Measurements from ENCODE around the gene GCFC2. TPM values are rescaled to one million over a fixed set of nuclear protein-coding genes. Genes with fewer than 3 reads are reported as not detected.
"Not testable (repeated sequence)": the region's sequence is repeated elsewhere in the genome, so short reads cannot be mapped to it uniquely, and the experiment has no call there.

The GCFC2 gene
- total RNA-seq, 4 donors from 2014 or later, result 14.2 to 33.6 (median 22.8) TPM

DNA sequence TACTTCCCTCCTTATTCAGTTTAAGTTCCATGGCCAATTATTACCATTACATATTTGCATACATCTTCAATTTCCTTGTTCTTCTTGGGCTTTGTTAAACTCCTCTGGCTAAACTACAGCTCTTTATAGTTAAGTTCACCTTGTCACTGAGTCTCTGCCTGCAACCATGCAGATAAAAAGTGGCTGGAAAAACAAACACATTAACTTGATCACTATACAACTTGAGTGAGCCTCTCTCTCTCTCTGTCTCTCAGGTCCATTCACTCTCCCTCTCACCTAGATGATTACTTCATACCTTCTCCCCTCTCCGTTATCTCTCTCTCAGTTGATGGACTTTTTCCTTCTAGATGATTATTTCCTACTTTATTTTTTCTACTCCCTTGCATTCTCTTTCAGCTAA is 30.3 kb downstream of the GCFC2 start:
- no peak for TF ChIP-seq CTCF (IDR thresholded peaks at IDR 0.05)
- no peak for TF ChIP-seq EP300 (IDR thresholded peaks at IDR 0.05)
- TF ChIP-seq POLR2AphosphoS5 (IDR thresholded peaks at IDR 0.05), result no peak
- no peak for TF ChIP-seq POLR2A (IDR thresholded peaks at IDR 0.05)
- WGBS, 2 donors (ENCODE audit: low coverage in 1 of 2), result 76 to 100% methylated on average over 1 of the region's 1 CpG
- ATAC-seq, result no peak
- peaks cover 0 to 63% of the 10 kb centered on the region in 2 donors for H3K36me3 ChIP-seq
- H3K27me3 ChIP-seq, result no peaks in the 10 kb centered on the region
- no peaks in the 10 kb centered on the region for H3K9me3 ChIP-seq
- no peak overlapping the region for H3K27ac ChIP-seq
- H3K4me3 ChIP-seq, result no peak overlapping the region
- peaks cover 0 to 6% (median 0%) of the 10 kb centered on the region in 3 donors for H3K4me1 ChIP-seq

- peaks cover 0 to 56% of the 10 kb centered on the region in 2 donors for H3K36me3 ChIP-seq
- ATAC-seq, result no peak
- H3K4me1 ChIP-seq, result peaks cover 0 to 6% (median 0%) of the 10 kb centered on the region in 3 donors
- 81 to 92% methylated on average over 1 of the region's 1 CpG for WGBS, 2 donors (ENCODE audit: low coverage in 1 of 2)
- H3K27ac ChIP-seq, result no peak overlapping the region
- TF ChIP-seq POLR2A (IDR thresholded peaks at IDR 0.05) (no peak), POLR2AphosphoS5 (IDR thresholded peaks at IDR 0.05) (no peak), EP300 (IDR thresholded peaks at IDR 0.05) (no peak), CTCF (IDR thresholded peaks at IDR 0.05) (no peak)
- H3K27me3 ChIP-seq, result no peaks in the 10 kb centered on the region
- no peak overlapping the region for H3K4me3 ChIP-seq
- H3K9me3 ChIP-seq, result no peaks in the 10 kb centered on the region
Measured at GRCh38 chr2:75679556-75679955, 31.2 kb downstream of the GCFC2 start.

DNA sequence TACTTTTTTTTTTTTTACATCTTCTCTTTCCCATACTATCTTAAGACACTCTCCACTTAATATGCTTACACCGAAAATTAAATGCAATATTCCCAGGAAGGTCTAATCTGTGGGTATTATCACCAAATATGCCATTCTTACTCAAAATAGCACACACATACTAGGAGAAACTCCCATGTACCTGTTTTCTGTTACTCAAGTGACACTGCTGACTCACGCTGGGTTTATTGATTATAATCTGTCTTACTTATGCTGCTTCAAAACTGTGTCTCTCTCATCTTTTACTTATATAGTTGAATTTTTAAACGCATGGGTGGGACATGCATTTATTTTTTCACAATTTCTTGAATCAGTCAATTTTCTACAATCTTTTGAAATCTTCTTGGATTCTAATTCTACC is 34.3 kb downstream of the GCFC2 start:
- 78 to 100% methylated on average over 2 to 3 of the region's 3 CpGs for WGBS, 2 donors (ENCODE audit: low coverage in 1 of 2)
- Histone ChIP-seq H3K27ac (no peak overlapping the region), H3K9me3 (no peaks in the 10 kb centered on the region), H3K4me1 (peaks cover 0 to 6% (median 0%) of the 10 kb centered on the region in 3 donors), H3K36me3 (peaks cover 0 to 47% of the 10 kb centered on the region in 2 donors), H3K4me3 (no peak overlapping the region), H3K27me3 (no peaks in the 10 kb centered on the region)
- no peak for ATAC-seq
- TF ChIP-seq CTCF (IDR thresholded peaks at IDR 0.05), result no peak
- TF ChIP-seq POLR2A (IDR thresholded peaks at IDR 0.05), result no peak
- no peak for TF ChIP-seq POLR2AphosphoS5 (IDR thresholded peaks at IDR 0.05)
- TF ChIP-seq EP300 (IDR thresholded peaks at IDR 0.05), result no peak

DNA sequence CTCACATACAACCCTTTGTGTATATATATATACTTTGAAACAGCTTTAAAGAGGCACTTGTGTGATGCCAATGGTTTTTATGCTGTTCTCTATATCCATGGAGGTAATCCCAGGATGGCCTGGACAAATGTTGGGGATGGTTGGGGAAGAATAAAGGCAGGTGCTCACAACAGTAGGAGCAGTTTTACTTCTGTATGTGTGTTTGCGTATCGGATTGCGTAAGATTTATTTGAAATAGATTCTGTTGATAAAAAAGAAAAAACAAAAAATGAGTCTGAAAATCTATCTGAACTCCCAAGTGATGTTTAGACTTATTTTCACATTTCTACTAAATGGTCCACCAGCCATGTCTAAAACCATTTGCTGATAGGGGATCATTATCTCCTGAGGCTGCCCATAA is 34.8 kb downstream of the GCFC2 start:
- no peak for ATAC-seq
- Histone ChIP-seq H3K9me3 (no peaks in the 10 kb centered on the region), H3K27me3 (no peaks in the 10 kb centered on the region), H3K36me3 (peaks cover 0 to 47% of the 10 kb centered on the region in 2 donors), H3K4me1 (peaks cover 0 to 6% (median 0%) of the 10 kb centered on the region in 3 donors), H3K27ac (no peak overlapping the region), H3K4me3 (no peak overlapping the region)
- TF ChIP-seq POLR2AphosphoS5 (IDR thresholded peaks at IDR 0.05) (no peak), EP300 (IDR thresholded peaks at IDR 0.05) (no peak), CTCF (IDR thresholded peaks at IDR 0.05) (no peak), POLR2A (IDR thresholded peaks at IDR 0.05) (no peak)
- 81 to 98% methylated on average over 3 of the region's 3 CpGs for WGBS, 2 donors (ENCODE audit: low coverage in 1 of 2)

GRCh38 chr2:75675423-75675822 is 35.3 kb downstream of the GCFC2 start:
- not testable (repeated sequence) for H3K27ac ChIP-seq, H3K9me3 ChIP-seq, ATAC-seq, H3K4me1 ChIP-seq, H3K27me3 ChIP-seq, H3K4me3 ChIP-seq
- H3K36me3 ChIP-seq, result peaks cover 0 to 47% of the 10 kb centered on the region in 2 donors
- WGBS, 2 donors (ENCODE audit: low coverage in 1 of 2), result 70 to 79% methylated on average over 3 to 4 of the region's 4 CpGs

Measured in gastroesophageal sphincter (tissue), 4 donors.